ENCODE results near the gene SPNS3.

Gene SPNS3

DNA sequence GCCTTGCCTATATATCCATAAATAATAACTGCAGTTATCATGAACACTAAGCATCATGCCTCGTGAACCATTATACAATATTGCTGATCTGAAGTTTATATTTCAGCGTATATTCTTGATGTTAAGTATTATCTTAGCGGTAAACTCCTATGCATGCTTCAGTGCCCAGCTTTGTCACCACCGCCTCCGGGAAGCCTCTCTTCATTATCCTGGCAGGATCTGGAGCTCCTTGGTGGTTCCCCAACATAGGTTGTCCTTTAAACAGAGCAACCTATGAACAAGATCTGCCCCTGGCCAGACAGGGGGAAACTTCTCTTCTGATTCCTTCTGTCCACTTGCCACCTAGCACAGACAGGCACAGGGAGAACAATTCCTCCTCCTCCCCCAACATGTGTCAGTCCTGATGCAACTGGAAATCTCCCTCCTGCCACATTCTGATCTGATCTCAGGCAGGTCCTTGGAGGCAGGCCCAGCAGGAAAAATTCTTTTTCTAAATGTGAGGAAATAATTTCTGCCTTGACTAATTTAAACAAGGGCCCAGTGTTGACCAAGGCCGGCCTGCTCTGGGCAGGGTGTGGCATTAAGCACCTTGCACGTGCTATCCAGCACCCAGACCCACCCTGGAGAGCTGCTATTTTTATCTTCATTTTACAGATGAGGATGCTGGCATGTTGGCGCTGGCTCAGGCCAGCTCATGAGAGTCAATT, 87.3 kb downstream of the SPNS3 start:
- H3K4me3 ChIP-seq, result no peak overlapping the region
- peaks cover 83% of the 10 kb centered on the region for H3K4me1 ChIP-seq
- peak overlapping the region; percentile 90 for H3K4me2 ChIP-seq
- no peaks in the 10 kb centered on the region for H3K27me3 ChIP-seq
- no peaks in the 10 kb centered on the region for H4K20me1 ChIP-seq
- H3K9ac ChIP-seq, result peak overlapping the region; percentile 9; the same call in 1 of the 2 replicates
- no peaks in the 10 kb centered on the region for H3K9me3 ChIP-seq
- H3K36me3 ChIP-seq, result 0 out of 2 replicates have a peak, but pooled peaks cover 6% of the 10 kb centered on the region
- peak overlapping the region; percentile 95 for H3K27ac ChIP-seq
- no peak for TF ChIP-seq Cebpa-rat (IDR thresholded peaks at IDR 0.05)

DNA sequence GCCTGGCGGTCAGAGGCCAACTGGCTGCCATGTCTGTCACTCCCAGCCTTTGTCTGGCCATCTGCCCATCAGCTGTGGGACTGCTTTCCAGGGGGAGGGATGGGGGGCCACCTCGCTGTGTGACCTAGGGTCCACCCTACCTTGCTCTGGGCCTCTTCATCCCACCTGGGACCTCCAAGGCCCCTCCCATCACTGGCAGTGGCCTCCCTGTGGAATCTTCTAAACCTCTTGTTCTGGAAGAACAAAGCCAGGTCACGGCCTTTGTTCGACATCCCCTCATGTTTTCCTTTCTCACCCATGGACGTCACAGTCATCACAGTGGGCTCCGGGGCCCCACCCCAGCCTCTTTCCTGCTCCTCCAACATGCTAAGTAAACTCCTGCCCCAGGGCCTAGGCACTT, 88.9 kb downstream of the SPNS3 start:
- H3K27ac ChIP-seq, result peak overlapping the region; percentile 95
- H4K20me1 ChIP-seq, result no peaks in the 10 kb centered on the region
- no peak for TF ChIP-seq Cebpa-rat (IDR thresholded peaks at IDR 0.05)
- H3K4me1 ChIP-seq, result peaks cover 78% of the 10 kb centered on the region
- H3K9me3 ChIP-seq, result no peaks in the 10 kb centered on the region
- no peaks in the 10 kb centered on the region for H3K27me3 ChIP-seq
- H3K4me2 ChIP-seq, result peak overlapping the region; percentile 90
- 0 out of 2 replicates have a peak, but pooled peaks cover 7% of the 10 kb centered on the region for H3K36me3 ChIP-seq
- peak overlapping the region; percentile 21 for H3K4me3 ChIP-seq
- peak overlapping the region; percentile 72 for H3K9ac ChIP-seq

DNA sequence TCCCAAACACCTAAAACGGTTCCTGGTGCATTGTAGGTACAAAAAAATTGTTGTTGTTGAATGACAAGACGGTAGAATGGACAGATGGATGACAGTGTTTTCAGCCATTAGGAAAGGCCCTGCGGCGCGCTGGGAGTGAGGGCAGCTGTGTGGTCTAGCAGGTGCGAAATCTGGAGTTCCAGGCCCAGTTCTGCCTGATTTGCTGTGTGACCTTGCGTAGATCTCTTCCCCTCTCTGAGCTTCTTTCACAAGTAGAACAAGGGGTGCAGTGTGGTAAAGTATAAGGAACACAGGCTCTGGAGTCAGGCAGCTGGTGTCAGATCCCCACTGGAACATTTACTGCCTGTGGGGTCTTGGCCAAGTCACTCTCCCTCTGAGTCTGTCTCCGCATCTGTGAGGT, 90.2 kb downstream of the SPNS3 start:
- Histone ChIP-seq H3K9me3 (no peaks in the 10 kb centered on the region), H3K36me3 (0 out of 2 replicates have a peak, but pooled peaks cover 7% of the 10 kb centered on the region), H3K9ac (peak overlapping the region; percentile 72; the same call in 1 of the 2 replicates), H3K4me2 (peak overlapping the region; percentile 90), H3K27me3 (no peaks in the 10 kb centered on the region), H3K4me1 (peaks cover 80% of the 10 kb centered on the region), H3K27ac (peak overlapping the region; percentile 95), H3K4me3 (no peak overlapping the region), H4K20me1 (no peaks in the 10 kb centered on the region)
- no peak for TF ChIP-seq Cebpa-rat (IDR thresholded peaks at IDR 0.05)

DNA sequence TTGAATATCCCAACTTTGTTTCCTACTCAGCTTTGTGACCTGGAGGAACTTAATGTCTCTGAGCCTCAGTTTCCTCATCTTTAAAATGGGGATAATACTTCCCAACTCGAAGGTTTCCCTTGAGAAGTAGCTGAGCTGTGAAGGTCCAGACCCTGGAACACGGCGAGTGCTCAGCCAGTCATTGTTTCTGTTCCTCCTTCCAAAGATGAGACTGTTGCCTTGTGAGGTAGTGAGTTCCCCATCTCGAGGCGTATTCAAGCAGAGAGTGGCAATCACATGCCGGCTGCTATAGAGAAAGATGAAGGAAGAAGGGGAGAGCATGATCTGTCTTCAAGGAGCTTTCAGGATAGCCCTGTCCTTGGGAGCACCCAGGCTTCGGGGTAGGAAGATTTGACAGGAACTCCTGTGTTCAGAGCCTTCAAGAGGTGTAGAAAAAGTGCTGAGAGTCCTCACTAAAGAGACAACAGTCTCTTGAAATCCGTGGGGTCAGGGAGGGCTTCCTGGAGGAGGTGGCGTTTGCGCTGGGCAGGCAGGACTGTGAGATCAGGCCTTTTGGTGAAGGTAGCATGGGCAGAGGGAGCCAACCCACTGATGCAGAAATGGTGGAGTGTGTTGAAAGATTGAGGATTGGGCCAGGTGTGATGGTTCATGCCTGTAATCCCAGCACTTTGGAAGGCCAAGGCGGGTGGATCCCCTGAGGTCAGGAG, 92.1 kb downstream of the SPNS3 start:
- Histone ChIP-seq H3K27me3 (no peaks in the 10 kb centered on the region), H3K9ac (no peak overlapping the region), H3K27ac (no peak overlapping the region), H4K20me1 (no peaks in the 10 kb centered on the region), H3K4me1 (peaks cover 75% of the 10 kb centered on the region), H3K36me3 (0 out of 2 replicates have a peak, but pooled peaks cover 7% of the 10 kb centered on the region), H3K4me3 (no peak overlapping the region), H3K4me2 (no peak overlapping the region), H3K9me3 (no peaks in the 10 kb centered on the region)
- TF ChIP-seq Cebpa-rat (IDR thresholded peaks at IDR 0.05), result no peak

DNA sequence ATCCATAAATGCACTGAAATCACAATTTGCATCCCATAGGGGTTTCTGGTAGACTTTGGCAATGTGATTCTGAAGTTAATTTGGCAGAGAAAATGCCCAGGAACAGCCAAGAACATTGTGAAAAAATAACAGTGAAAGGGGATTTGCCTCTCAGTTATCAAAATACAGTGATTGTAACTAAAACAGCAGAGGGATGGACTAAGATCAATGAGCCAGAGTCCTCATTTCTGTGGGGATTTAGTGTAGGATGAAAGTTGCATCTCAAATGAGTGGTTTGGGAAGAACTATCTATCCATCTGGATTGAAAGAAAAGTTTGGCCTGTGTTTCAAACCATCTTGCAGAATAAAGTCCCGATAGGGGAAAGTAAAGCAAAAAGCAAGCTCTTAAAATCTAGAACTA, 93.4 kb downstream of the SPNS3 start:
- H3K36me3 ChIP-seq, result peaks cover 7% of the 10 kb centered on the region; the same call in 1 of the 2 replicates
- no peak for TF ChIP-seq Cebpa-rat (IDR thresholded peaks at IDR 0.05)

DNA sequence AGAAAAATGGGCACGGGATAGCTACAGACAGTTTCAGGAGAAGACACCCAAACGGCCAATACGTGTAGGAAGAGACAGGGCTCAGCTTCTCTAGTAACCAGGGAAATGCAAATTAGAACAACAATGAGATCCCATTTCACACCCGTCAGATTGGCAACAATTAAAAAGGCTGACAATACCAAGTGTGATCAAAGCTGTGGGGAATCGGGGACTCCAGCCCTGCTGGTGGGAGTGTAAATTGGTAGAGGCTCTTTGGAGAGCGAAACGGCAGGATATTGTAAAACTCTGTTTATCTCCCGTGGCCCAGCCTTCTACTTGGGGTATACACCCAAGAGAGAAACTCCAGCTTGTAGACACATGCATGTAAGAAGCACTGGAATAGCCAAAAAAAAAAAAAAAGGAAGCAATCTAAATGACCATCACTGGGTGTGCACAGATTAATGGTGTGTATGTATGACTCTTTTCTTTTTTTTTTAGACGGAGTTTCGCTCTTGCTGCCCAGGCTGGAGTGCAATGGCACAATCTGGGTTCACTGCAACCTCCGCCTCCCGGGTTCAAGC, 93.9 kb downstream of the SPNS3 start:
- Histone ChIP-seq H3K27ac (no peak overlapping the region), H3K9me3 (no peaks in the 10 kb centered on the region), H3K4me1 (peaks cover 71% of the 10 kb centered on the region), H3K4me2 (no peak overlapping the region), H3K36me3 (peaks cover 11% of the 10 kb centered on the region; the same call in 1 of the 2 replicates), H3K27me3 (no peaks in the 10 kb centered on the region), H3K4me3 (no peak overlapping the region), H4K20me1 (0 out of 2 replicates have a peak, but pooled peaks cover under 1% of the 10 kb centered on the region), H3K9ac (no peak overlapping the region)
- no peak for TF ChIP-seq Cebpa-rat (IDR thresholded peaks at IDR 0.05)

More for the DNA sequence above, 93.4 kb downstream of the SPNS3 start:
- no peak overlapping the region for H3K4me3 ChIP-seq
- no peak overlapping the region for H3K27ac ChIP-seq
- no peak overlapping the region for H3K9ac ChIP-seq
- H3K27me3 ChIP-seq, result no peaks in the 10 kb centered on the region
- no peak overlapping the region for H3K4me2 ChIP-seq
- H4K20me1 ChIP-seq, result no peaks in the 10 kb centered on the region
- no peaks in the 10 kb centered on the region for H3K9me3 ChIP-seq
- peaks cover 74% of the 10 kb centered on the region for H3K4me1 ChIP-seq

DNA sequence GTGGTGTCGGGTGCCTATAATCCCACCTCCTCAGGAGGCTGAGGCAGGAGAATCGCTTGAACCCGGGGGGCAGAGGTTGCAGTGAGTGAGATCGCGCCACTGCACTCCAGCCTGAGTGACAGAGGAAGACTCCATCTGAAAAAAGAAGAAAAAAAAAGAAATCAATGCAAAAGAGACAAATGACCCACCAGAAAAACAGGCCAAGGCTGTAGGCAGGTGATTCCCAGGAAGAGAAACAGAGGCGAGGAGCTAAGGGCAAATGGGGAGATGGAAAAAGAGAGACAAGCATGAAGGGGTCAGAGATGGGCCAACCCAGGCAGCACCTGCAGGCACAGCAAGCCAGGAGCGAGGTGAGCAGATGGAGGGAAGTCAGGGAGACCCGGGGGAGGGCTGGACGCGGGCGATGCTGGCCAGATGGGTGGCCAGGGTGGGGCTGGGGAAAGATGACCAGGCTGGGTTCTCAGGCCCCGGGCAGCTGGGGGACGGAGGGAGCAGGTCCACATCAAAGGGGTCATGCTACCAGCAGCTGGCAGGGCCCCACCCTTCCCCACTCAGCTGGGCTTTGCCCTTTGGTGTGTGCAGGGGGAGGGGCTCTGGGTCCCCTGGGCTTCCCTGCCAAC, 95.9 kb downstream of the SPNS3 start:
- Histone ChIP-seq H3K27ac (0 out of 2 replicates have a peak overlapping the region, but pooled peaks have one; percentile 2), H3K9me3 (no peaks in the 10 kb centered on the region), H4K20me1 (peaks cover 12% of the 10 kb centered on the region; the same call in 1 of the 2 replicates), H3K36me3 (peaks cover 17% of the 10 kb centered on the region; the same call in 1 of the 2 replicates), H3K4me1 (peaks cover 70% of the 10 kb centered on the region), H3K27me3 (no peaks in the 10 kb centered on the region), H3K4me2 (peak overlapping the region; percentile 34), H3K9ac (no peak overlapping the region), H3K4me3 (no peak overlapping the region)
- TF ChIP-seq Cebpa-rat (IDR thresholded peaks at IDR 0.05), result no peak

DNA sequence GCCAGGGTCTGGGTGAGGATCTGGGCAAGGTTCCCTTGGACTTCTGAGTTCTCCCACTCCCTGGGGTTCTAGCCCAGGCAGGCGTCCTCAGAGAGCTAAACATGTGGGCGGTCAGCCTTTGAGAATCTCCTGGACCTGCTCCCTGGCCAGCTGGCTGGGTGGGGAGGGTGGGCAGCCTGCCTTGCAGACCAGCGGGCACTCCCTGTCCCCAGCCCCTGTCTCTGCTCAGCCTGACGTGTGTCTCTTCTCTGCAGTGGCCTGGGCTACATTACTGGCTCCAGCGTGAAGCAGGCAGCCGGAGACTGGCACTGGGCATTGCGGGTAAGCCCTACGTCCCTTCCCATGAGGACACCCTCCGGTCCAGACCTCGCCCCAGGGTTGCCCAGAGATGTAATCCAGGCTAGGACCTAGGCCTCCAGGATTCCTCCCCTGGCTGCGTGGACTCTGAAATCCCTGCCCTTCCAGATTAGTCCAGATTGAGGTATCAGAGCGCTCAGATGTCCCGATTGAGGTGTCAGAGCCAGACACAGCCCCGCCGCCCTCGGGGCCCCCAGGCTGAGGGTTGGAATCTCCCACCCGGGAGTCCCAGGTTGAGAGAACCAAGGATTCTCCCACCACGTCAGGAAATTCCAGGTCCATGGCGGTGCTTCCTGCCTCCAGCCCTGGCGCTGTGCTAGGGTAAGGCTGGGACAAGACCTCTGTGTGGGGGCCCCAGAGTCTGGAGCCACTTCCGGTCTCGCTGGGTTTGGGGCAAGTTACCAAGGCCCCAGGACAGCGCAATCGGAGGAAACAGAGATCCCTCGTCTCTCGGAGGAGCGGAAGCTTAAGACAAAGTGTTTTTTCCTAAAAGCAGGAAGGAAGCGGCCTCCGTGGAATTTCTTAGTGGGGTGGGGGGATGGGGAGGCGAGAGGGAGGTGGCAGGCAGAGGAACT, 97.3 kb downstream of the SPNS3 start:
- Histone ChIP-seq H3K27me3 (no peaks in the 10 kb centered on the region), H3K36me3 (peaks cover 11% of the 10 kb centered on the region; the same call in 1 of the 2 replicates), H3K9me3 (no peaks in the 10 kb centered on the region), H3K27ac (peak overlapping the region; percentile 26; the same call in 1 of the 2 replicates), H3K4me1 (peaks cover 78% of the 10 kb centered on the region), H3K9ac (no peak overlapping the region), H3K4me2 (peak overlapping the region; percentile 57), H4K20me1 (peaks cover 12% of the 10 kb centered on the region; the same call in 1 of the 2 replicates), H3K4me3 (no peak overlapping the region)
- no peak for TF ChIP-seq Cebpa-rat (IDR thresholded peaks at IDR 0.05)
